ENCODE results near the gene FNDC5. TPM values are rescaled to one million over a fixed set of nuclear protein-coding genes. Genes with fewer than 3 reads are reported as not detected.

FNDC5 gene
- total RNA-seq, 1 donor = 0.99 TPM

DNA sequence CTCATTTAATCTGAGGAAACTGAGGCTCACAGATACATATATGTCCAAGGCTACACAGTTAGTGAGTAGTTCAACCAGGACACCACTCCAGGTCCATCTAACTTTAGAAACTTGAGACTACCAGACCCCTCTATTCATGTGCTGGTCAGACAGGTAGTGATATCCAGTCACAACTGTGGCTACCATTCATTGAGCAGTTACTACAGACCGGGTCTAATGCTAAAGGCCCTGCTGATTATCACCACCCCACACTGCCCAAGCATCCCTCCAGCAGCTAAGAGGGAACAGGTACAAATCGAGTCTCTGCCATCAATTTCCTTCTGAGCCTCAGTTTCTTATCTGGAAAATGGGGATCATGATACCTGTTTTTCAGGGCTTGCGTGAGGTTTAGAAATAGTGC lies 20.9 kb upstream of the FNDC5 start:
- DNase-seq (ENCODE audit: low read depth) = no peak
- H3K4me3 ChIP-seq (ENCODE audit: low read depth, low read length) = no peak overlapping the region

DNA sequence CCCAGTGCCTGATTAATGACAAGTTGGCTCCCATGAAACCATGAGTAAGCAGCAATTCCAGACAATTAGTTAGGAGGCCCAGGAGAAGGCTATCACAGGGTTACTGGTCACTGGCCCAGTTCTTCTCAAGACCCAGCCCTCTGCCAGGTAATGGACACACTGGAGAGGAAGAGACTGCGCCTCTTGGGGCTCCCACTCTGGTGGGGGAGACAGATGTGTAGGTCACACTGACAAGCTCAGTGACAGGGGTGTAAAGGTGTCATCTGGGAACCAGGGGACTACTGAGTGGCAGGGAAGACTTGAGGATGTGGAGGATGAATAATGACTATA lies 20.5 kb upstream of the FNDC5 start:
- no peak for DNase-seq (ENCODE audit: low read depth)
- no peak overlapping the region for H3K4me3 ChIP-seq (ENCODE audit: low read depth, low read length)
- TF ChIP-seq, protein P1, sequence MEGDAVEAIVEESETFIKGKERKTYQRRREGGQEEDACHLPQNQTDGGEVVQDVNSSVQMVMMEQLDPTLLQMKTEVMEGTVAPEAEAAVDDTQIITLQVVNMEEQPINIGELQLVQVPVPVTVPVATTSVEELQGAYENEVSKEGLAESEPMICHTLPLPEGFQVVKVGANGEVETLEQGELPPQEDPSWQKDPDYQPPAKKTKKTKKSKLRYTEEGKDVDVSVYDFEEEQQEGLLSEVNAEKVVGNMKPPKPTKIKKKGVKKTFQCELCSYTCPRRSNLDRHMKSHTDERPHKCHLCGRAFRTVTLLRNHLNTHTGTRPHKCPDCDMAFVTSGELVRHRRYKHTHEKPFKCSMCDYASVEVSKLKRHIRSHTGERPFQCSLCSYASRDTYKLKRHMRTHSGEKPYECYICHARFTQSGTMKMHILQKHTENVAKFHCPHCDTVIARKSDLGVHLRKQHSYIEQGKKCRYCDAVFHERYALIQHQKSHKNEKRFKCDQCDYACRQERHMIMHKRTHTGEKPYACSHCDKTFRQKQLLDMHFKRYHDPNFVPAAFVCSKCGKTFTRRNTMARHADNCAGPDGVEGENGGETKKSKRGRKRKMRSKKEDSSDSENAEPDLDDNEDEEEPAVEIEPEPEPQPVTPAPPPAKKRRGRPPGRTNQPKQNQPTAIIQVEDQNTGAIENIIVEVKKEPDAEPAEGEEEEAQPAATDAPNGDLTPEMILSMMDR (IDR thresholded peaks at IDR 0.05; ENCODE audit: insufficient read depth, low read length) = no peak

More for the DNA sequence above, 20.9 kb upstream of the FNDC5 start:
- TF ChIP-seq, protein P1 (IDR thresholded peaks at IDR 0.05; ENCODE audit: insufficient read depth, low read length) = no peak

DNA sequence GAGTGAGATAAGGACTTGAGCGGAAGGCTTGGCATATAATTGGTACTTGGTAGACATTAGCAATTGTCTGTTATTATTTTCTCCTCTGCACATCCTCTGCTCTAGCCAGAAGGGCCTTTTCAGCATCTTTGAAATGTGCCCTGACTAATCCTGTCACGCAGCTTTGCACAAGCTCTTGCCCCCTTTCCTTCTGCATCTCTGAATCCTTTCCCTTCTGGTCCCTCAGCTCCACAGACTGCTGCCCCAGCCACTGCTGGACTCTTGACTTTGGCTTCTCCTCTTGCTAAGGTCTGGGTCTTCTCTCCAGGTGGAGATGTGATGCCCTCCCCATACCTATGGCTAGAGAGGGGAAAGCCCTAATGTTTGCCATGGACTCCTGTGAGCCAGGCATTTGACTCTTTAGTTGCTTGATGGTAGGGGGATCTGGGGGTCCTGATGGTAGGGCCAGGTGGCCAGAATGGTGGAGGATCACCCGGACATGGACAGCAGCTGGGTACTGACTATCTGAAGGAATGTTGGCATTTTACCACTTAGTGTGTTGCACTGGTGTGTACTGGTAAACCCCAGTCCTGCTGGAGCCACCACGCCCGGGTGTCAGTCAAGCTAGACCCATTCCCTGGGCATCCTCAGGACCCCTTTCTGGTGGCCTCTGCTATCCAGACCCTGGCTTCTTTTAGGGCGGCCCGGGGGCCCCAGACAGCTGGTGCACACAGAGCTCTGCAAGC lies 20.0 kb upstream of the FNDC5 start:
- DNase-seq (ENCODE audit: low read depth) = no peak

DNA sequence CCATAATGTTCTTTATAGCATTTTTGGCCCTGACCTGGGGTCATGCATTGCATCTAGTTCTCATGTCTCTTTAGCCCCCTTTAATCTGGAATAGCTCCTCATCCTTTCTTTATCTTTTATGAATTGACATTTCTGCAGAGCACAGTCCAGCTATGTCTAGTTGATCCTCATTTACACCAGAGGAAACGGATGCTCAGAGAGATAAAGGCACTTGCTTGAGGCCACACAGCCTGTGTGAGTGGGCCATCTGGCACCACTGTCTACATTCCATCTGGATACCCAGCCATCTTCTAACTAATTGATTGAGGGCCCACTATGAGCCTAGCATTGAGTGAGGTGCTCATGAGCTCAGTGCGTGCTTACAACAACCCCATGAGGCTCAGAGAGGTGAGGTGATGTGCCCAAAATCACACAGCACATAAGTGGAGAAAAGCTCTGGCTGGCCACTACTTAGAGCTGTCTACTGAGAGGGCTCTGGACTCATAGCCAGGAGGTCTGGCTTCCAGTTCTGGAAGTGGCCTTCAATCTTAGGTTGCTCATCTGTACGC lies 19.1 kb upstream of the FNDC5 start:
- DNase-seq (ENCODE audit: low read depth) = no peak
- TF ChIP-seq, protein P1 (IDR thresholded peaks at IDR 0.05; ENCODE audit: insufficient read depth, low read length) = no peak
- no peak overlapping the region for H3K4me3 ChIP-seq (ENCODE audit: low read depth, low read length)

More for the DNA sequence above, 20.0 kb upstream of the FNDC5 start:
- TF ChIP-seq, protein P1 (IDR thresholded peaks at IDR 0.05; ENCODE audit: insufficient read depth, low read length) = no peak
- H3K4me3 ChIP-seq (ENCODE audit: low read depth, low read length) = no peak overlapping the region

DNA sequence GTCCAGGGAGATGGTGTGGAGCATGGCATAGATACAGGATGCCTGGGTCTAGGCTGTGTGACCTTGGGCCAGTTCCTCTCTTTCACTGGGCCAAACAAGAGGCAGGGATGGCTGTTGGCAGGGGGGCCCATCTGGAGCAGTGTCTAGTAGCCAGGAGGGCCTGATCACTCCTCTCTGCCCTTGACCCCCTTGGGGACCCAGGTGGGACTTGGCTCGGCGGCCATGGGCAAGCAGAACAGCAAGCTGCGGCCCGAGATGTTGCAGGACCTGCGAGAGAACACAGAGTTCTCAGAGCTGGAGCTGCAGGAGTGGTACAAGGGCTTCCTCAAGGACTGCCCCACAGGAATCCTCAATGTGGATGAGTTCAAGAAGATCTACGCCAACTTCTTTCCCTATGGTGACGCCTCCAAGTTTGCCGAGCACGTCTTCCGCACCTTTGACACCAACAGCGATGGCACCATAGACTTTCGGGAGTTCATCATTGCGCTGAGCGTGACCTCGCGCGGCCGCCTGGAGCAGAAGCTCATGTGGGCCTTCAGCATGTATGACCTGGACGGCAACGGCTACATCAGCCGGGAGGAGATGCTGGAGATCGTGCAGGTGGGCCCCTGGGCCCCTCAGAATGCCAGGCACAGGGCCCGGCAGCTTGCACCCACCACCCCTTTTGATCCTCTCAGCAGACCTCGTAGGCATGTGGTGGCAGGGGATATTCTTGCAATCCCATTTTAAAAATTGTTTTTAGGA lies 18.1 kb upstream of the FNDC5 start:
- TF ChIP-seq, protein P1 (IDR thresholded peaks at IDR 0.05; ENCODE audit: insufficient read depth, low read length) = no peak
- no peak for DNase-seq (ENCODE audit: low read depth)
- no peak overlapping the region for H3K4me3 ChIP-seq (ENCODE audit: low read depth, low read length)

DNA sequence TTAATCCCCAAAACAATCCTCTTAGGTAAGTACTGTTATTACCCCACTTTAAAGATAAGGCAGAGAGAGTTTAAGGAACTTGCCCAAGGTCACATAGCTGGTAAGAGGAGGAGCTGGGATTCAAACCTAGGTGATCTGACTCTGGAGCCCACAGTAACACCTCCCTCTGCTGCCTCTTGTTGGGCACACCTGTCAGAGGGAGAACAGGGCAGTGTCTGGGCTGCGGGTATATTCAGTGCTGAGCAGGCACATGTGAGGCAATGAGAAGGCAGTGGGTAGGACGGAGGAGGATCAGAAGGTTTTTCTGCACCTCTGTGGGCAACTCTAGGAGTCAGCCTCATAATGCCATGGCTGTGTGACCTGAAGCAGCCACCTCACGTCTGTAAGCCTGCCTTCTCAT lies 17.4 kb upstream of the FNDC5 start:
- TF ChIP-seq, protein P1 (IDR thresholded peaks at IDR 0.05; ENCODE audit: insufficient read depth, low read length) = no peak
- no peak overlapping the region for H3K4me3 ChIP-seq (ENCODE audit: low read depth, low read length)
- no peak for DNase-seq (ENCODE audit: low read depth)
